Caco-2 (cell line): Measurements from ENCODE around the gene GRB10. TPM values are rescaled to one million over a fixed set of nuclear protein-coding genes. Genes with fewer than 3 reads are reported as not detected.

Experiments used
- BruUV-seq: library from RNA; stranded (reverse); fragments of 400-500 nt; replicated peaks from 2 replicates; lab custom pipeline; 2021; lab: Mats Ljungman, UMichigan
- CTCF ChIA-PET: fragments of 300-600 bp; sonication (Branson Sonifier 250); formaldehyde crosslinking; loops from one replicate; lab custom pipeline; 2022; ENCODE audit warnings: antibody characterized with exemption; lab: Charles Lee
- POLR2A ChIA-PET: fragments of 300-600 bp; sonication (Branson Sonifier 250); formaldehyde crosslinking; loops from one replicate; lab custom pipeline; 2022; ENCODE audit warnings: antibody characterized with exemption; lab: Charles Lee
- DNase-seq, 2 experiments: peaks; one replicate each; pipeline versions ENCODE4 v3.0.0 to v3.0.0-alpha.2; 2020 to 2022
- H3K27me3 ChIP-seq: replicated peaks from 2 replicates; pipeline ENCODE4 v1.6.0; 2011; ENCODE audit warnings: low read length; ENCODE audit not compliant: control insufficient read depth, insufficient read depth
- H3K36me3 ChIP-seq: 2 replicates; pipeline ENCODE4 v1.5.1; 2011; ENCODE audit warnings: low read length; ENCODE audit not compliant: control insufficient read depth, insufficient read depth
- H3K4me1 ChIP-seq: fragments of 250-450 bp; sonication (Bioruptor Pico); 2 replicates; pipeline ENCODE4 v1.5.1; 2020; ENCODE audit warnings: mild to moderate bottlenecking
- H3K4me3 ChIP-seq: 2 replicates; pipeline ENCODE4 v1.5.1; 2011; ENCODE audit warnings: low read depth, mild to moderate bottlenecking, control low read depth, low read length
- H3K9me3 ChIP-seq: fragments of 250-450 bp; sonication (Bioruptor Pico); 2 replicates; pipeline ENCODE4 v1.5.1; 2020; ENCODE audit warnings: mild to moderate bottlenecking, moderate library complexity
- H3K27ac Mint-ChIP-seq: one replicate; pipeline ENCODE4 v1.8.0; 2022; ENCODE audit warnings: mixed read lengths; ENCODE audit not compliant: unreplicated experiment
- H3K27me3 Mint-ChIP-seq: one replicate; pipeline ENCODE4 v1.8.0; 2022; ENCODE audit warnings: mixed read lengths; ENCODE audit not compliant: insufficient read depth, unreplicated experiment
- H3K36me3 Mint-ChIP-seq: one replicate; pipeline ENCODE4 v1.8.0; 2022; ENCODE audit warnings: mild to moderate bottlenecking, mixed read lengths; ENCODE audit not compliant: insufficient read depth, unreplicated experiment
- H3K4me1 Mint-ChIP-seq: one replicate; pipeline ENCODE4 v1.8.0; 2022; ENCODE audit warnings: low read depth, mixed read lengths; ENCODE audit not compliant: unreplicated experiment
- H3K4me3 Mint-ChIP-seq: one replicate; pipeline ENCODE4 v1.8.0; 2022; ENCODE audit warnings: mild to moderate bottlenecking, moderate library complexity, mixed read lengths; ENCODE audit not compliant: unreplicated experiment
- H3K9me3 Mint-ChIP-seq: one replicate; pipeline ENCODE4 v1.8.0; 2022; ENCODE audit warnings: mixed read lengths; ENCODE audit not compliant: unreplicated experiment
- CTCF ChIP-seq, 2 experiments: fragments of 200-600 bp in 1 of 2; IDR thresholded peaks; 1 replicate in 1 of 2; 2 replicates in 1 of 2; pipeline versions ENCODE4 v1.5.1 to v1.8.0; 2011 to 2022; ENCODE audit warnings: antibody characterized with exemption in 1 of 2, control low read depth in 1 of 2, inconsistent platforms in 1 of 2, low read depth in 1 of 2, low read length in 1 of 2, mild to moderate bottlenecking in 1 of 2, moderate library complexity in 1 of 2; ENCODE audit not compliant: insufficient read depth in 1 of 2, severe bottlenecking in 1 of 2, unreplicated experiment in 1 of 2
- intact Hi-C: fragments of 100-400 bp; cut with micrococcal nuclease; formaldehyde crosslinking; loops from one replicate; pipeline ENCODE4 v1.10.0; 2022; ENCODE audit not compliant: unreplicated experiment
- total RNA-seq: library from RNA; stranded (reverse); gene quantifications from 2 replicates; pipeline ENCODE4 v1.2.3, GENCODE V29; 2022

The GRB10 gene
- total RNA-seq, 1 experiment from 2014 or later: 79.3 TPM

- H3K27ac Mint-ChIP-seq: no peak overlapping the region
- H3K4me1 Mint-ChIP-seq: peaks cover 19% of the 10 kb centered on the region
- ChIA-PET POLR2A (no interaction called here), CTCF (no interaction called here)
- Histone ChIP-seq H3K9me3 (no peaks in the 10 kb centered on the region), H3K27me3 (no peaks in the 10 kb centered on the region), H3K4me3 (no peak overlapping the region), H3K36me3 (no peaks in the 10 kb centered on the region), H3K4me1 (no peaks in the 10 kb centered on the region; the same call in 1 of the 2 replicates)
- H3K36me3 Mint-ChIP-seq: peaks cover 13% of the 10 kb centered on the region
- intact Hi-C loops: no loop called here
- no peak for TF ChIP-seq CTCF (IDR thresholded peaks at IDR 0.05; ENCODE audit: insufficient read depth in 1 of 2, low read depth in 1 of 2, low read length in 1 of 2, severe bottlenecking in 1 of 2, unreplicated experiment in 1 of 2)
- BruUV-seq: no TSS peak
- no peaks in the 10 kb centered on the region for H3K9me3 Mint-ChIP-seq
- no peak overlapping the region for H3K4me3 Mint-ChIP-seq
- no peak for DNase-seq
- no peaks in the 10 kb centered on the region for H3K27me3 Mint-ChIP-seq
These were observed 28.5 kb downstream of the GRB10 start for GRCh38 chr7:50754241-50754640.

- DNase-seq: no peak
- H3K9me3 ChIP-seq: no peaks in the 10 kb centered on the region
- TF ChIP-seq CTCF (IDR thresholded peaks at IDR 0.05; ENCODE audit: insufficient read depth in 1 of 2, low read depth in 1 of 2, low read length in 1 of 2, severe bottlenecking in 1 of 2, unreplicated experiment in 1 of 2): no peak
- peaks cover 17% of the 10 kb centered on the region for H3K36me3 Mint-ChIP-seq
- H3K9me3 Mint-ChIP-seq: no peaks in the 10 kb centered on the region
- CTCF ChIA-PET: no interaction called here
- intact Hi-C loops: no loop called here
- no peak overlapping the region for H3K4me3 ChIP-seq
- no peak overlapping the region for H3K4me3 Mint-ChIP-seq
- H3K27ac Mint-ChIP-seq: no peak overlapping the region
- H3K4me1 Mint-ChIP-seq: peaks cover 19% of the 10 kb centered on the region
- H3K27me3 ChIP-seq: no peaks in the 10 kb centered on the region
- H3K27me3 Mint-ChIP-seq: no peaks in the 10 kb centered on the region
- H3K4me1 ChIP-seq: no peaks in the 10 kb centered on the region; the same call in 1 of the 2 replicates
- H3K36me3 ChIP-seq: no peaks in the 10 kb centered on the region
- BruUV-seq: no TSS peak
- POLR2A ChIA-PET: no interaction called here
These were observed 30.3 kb downstream of the GRB10 start for GRCh38 chr7:50752422-50752821.

GRCh38 chr7:50751146-50751545 is 31.6 kb downstream of the GRB10 start:
- Histone ChIP-seq H3K36me3 (no peaks in the 10 kb centered on the region), H3K4me3 (no peak overlapping the region), H3K9me3 (no peaks in the 10 kb centered on the region), H3K27me3 (no peaks in the 10 kb centered on the region), H3K4me1 (no peaks in the 10 kb centered on the region; the same call in 1 of the 2 replicates)
- no peak for DNase-seq
- no peak for TF ChIP-seq CTCF (IDR thresholded peaks at IDR 0.05; ENCODE audit: insufficient read depth in 1 of 2, low read depth in 1 of 2, low read length in 1 of 2, severe bottlenecking in 1 of 2, unreplicated experiment in 1 of 2)
- H3K36me3 Mint-ChIP-seq: peaks cover 17% of the 10 kb centered on the region
- no peaks in the 10 kb centered on the region for H3K9me3 Mint-ChIP-seq
- intact Hi-C loops: no loop called here
- no peaks in the 10 kb centered on the region for H3K27me3 Mint-ChIP-seq
- H3K4me3 Mint-ChIP-seq: no peak overlapping the region
- no peak overlapping the region for H3K27ac Mint-ChIP-seq
- ChIA-PET CTCF (no interaction called here), POLR2A (no interaction called here)
- BruUV-seq: no TSS peak
- peaks cover 13% of the 10 kb centered on the region for H3K4me1 Mint-ChIP-seq
